ENCODE data around the gene TMEM204. TPM values are rescaled to one million over a fixed set of nuclear protein-coding genes. Genes with fewer than 3 reads are reported as not detected.

The TMEM204 gene
- total RNA-seq, 4 donors from 2014 or later, result 14.7 to 27.7 (median 22.1) TPM

- ATAC-seq, result no peak
- H3K27ac ChIP-seq, result no peak overlapping the region
- in situ Hi-C loops (cut with MboI; ENCODE audit: low sequenced_read_pairs in 4 of 4), result no loop called here
- no peaks in the 10 kb centered on the region for H3K4me1 ChIP-seq
- TF ChIP-seq CTCF (IDR thresholded peaks at IDR 0.05 in 4 of 5, conservative IDR thresholded peaks at IDR 0.05 in 1 of 5) (no peak), POLR2A (IDR thresholded peaks at IDR 0.05) (no peak)
- no peaks in the 10 kb centered on the region for H3K9me3 ChIP-seq
- no peaks in the 10 kb centered on the region for H3K27me3 ChIP-seq
- peaks cover 0 to 4% of the 10 kb centered on the region in 2 donors for H3K36me3 ChIP-seq
- DNase-seq, result no peak
- intact Hi-C loops (cut with DNase I; ENCODE audit: low total_unique reads), result no loop called here
- no peak overlapping the region for H3K4me3 ChIP-seq
Measured at GRCh38 chr16:1601031-1601430, 67.6 kb downstream of the TMEM204 start.

- no peaks in the 10 kb centered on the region for H3K27me3 ChIP-seq
- intact Hi-C loops (cut with DNase I; ENCODE audit: low total_unique reads), result no loop called here
- peaks cover 0 to 7% of the 10 kb centered on the region in 2 donors for H3K36me3 ChIP-seq
- no peak overlapping the region for H3K4me3 ChIP-seq
- no peak for ATAC-seq
- no peak for TF ChIP-seq CTCF (IDR thresholded peaks at IDR 0.05 in 4 of 5, conservative IDR thresholded peaks at IDR 0.05 in 1 of 5)
- TF ChIP-seq POLR2A (IDR thresholded peaks at IDR 0.05), result no peak
- in situ Hi-C loops (cut with MboI; ENCODE audit: low sequenced_read_pairs in 4 of 4), result no loop called here
- no peaks in the 10 kb centered on the region for H3K9me3 ChIP-seq
- no peak overlapping the region for H3K27ac ChIP-seq
- H3K4me1 ChIP-seq, result no peaks in the 10 kb centered on the region
- no peak for DNase-seq
Measured at GRCh38 chr16:1601489-1601888, 68.0 kb downstream of the TMEM204 start.

DNA sequence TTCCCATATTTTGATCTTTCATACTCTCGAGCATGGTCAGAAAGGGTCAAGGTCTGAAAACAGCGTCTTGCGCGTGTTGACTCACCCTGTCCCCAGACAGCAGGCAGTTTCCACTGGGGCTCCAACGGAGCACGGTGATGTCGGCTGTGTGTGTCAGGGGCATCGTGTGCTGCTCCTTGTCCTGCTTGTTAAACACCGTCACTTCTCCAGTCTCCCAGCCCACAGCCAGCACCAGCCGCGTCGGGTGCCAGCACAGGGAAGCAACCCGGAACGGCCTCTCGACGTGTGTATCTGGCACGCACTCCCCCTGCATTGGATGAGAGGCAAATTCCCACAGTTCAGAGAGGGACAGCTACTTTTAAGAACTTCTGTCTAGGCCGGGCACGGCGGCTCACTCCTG is 68.8 kb downstream of the TMEM204 start:
- Histone ChIP-seq H3K4me3 (no peak overlapping the region), H3K27ac (no peak overlapping the region), H3K4me1 (no peaks in the 10 kb centered on the region), H3K27me3 (no peaks in the 10 kb centered on the region), H3K36me3 (peaks cover 0 to 12% of the 10 kb centered on the region in 2 donors), H3K9me3 (no peaks in the 10 kb centered on the region)
- ATAC-seq (no peak), DNase-seq (no peak)
- intact Hi-C loops (cut with DNase I; ENCODE audit: low total_unique reads), result no loop called here
- in situ Hi-C loops (cut with MboI; ENCODE audit: low sequenced_read_pairs in 4 of 4), result no loop called here
- TF ChIP-seq CTCF (IDR thresholded peaks at IDR 0.05 in 4 of 5, conservative IDR thresholded peaks at IDR 0.05 in 1 of 5), result no peak
- no peak for TF ChIP-seq POLR2A (IDR thresholded peaks at IDR 0.05)

Other genes with a start within 250 kb of the TMEM204 start
- 10 to 100 TPM; 28.9 to 80.4 (median 41.7) TPM for gene UBE2I, start 224.0 kb upstream of the TMEM204 start, total RNA-seq
- 1 to 10 TPM in 3 of 4 donors, under 1 TPM in 1; 0.05 to 4.4 (median 2.5) TPM for gene BAIAP3, start 200.0 kb upstream of the TMEM204 start, total RNA-seq
- gene TSR3, start 181.8 kb upstream of the TMEM204 start, total RNA-seq, result 100 to 1,000 TPM in 1 of 4 donors, 10 to 100 TPM in 3; 63.3 to 103 (median 72.4) TPM
- 10 to 100 TPM; 20.6 to 37.5 (median 30.2) TPM for gene GNPTG, start 181.7 kb upstream of the TMEM204 start, total RNA-seq
- gene UNKL, start 119.0 kb upstream of the TMEM204 start, total RNA-seq, result 10 to 100 TPM; 31.8 to 38.8 (median 35.8) TPM
- gene UQCC4, start 112.9 kb upstream of the TMEM204 start, total RNA-seq, result 10 to 100 TPM; 11.3 to 33.0 (median 20.9) TPM
- not detected for gene PERCC1, start 102.6 kb upstream of the TMEM204 start, total RNA-seq
- gene CCDC154, start 89.1 kb upstream of the TMEM204 start, total RNA-seq, result under 1 TPM in 1 of 4 donors, not detected in 3; 0.40 TPM
- 10 to 100 TPM; 24.8 to 45.8 (median 38.4) TPM for gene CLCN7, start 58.6 kb upstream of the TMEM204 start, total RNA-seq
- under 1 TPM in 1 of 4 donors, not detected in 3; 0.41 TPM for gene PTX4, start 44.7 kb upstream of the TMEM204 start, total RNA-seq
- gene TELO2, start 40.3 kb upstream of the TMEM204 start, total RNA-seq, result 10 to 100 TPM in 2 of 4 donors, 1 to 10 TPM in 2; 2.9 to 11.2 (median 9.8) TPM
- 1 to 10 TPM; 3.4 to 5.2 (median 4.8) TPM for gene IFT140, start 78.4 kb downstream of the TMEM204 start, total RNA-seq
- 10 to 100 TPM in 1 of 4 donors, 1 to 10 TPM in 3; 7.0 to 10.7 (median 8.7) TPM for gene CRAMP1, start 78.7 kb downstream of the TMEM204 start, total RNA-seq
- gene JPT2, start 144.6 kb downstream of the TMEM204 start, total RNA-seq, result 10 to 100 TPM in 3 of 4 donors, 1 to 10 TPM in 1; 8.7 to 28.2 (median 15.9) TPM
- 10 to 100 TPM in 3 of 4 donors, 1 to 10 TPM in 1; 6.5 to 22.6 (median 13.9) TPM for gene MAPK8IP3, start 172.5 kb downstream of the TMEM204 start, total RNA-seq
- 10 to 100 TPM; 18.1 to 41.4 (median 34.2) TPM for gene NME3, start 237.9 kb downstream of the TMEM204 start, total RNA-seq
- 1 to 10 TPM; 2.1 to 9.2 (median 6.2) TPM for gene EME2, start 239.1 kb downstream of the TMEM204 start, total RNA-seq
- gene MRPS34, start 239.5 kb downstream of the TMEM204 start, total RNA-seq, result 100 to 1,000 TPM in 2 of 4 donors, 10 to 100 TPM in 2; 65.4 to 120 (median 90.0) TPM
- 100 to 1,000 TPM in 1 of 4 donors, 10 to 100 TPM in 3; 86.2 to 161 (median 88.3) TPM for gene SPSB3, start 248.9 kb downstream of the TMEM204 start, total RNA-seq
- gene NUBP2, start 249.3 kb downstream of the TMEM204 start, total RNA-seq, result 100 to 1,000 TPM in 1 of 4 donors, 10 to 100 TPM in 3; 77.3 to 163 (median 80.7) TPM